ENCODE measurements around the gene CD22. TPM values are rescaled to one million over a fixed set of nuclear protein-coding genes. Genes with fewer than 3 reads are reported as not detected.
A peak's percentile ranks its signal among the peaks of the same experiment; 100 is the strongest.

The CD22 gene
- total RNA-seq, 1 donor from 2014 or later: 0.05 TPM

DNA sequence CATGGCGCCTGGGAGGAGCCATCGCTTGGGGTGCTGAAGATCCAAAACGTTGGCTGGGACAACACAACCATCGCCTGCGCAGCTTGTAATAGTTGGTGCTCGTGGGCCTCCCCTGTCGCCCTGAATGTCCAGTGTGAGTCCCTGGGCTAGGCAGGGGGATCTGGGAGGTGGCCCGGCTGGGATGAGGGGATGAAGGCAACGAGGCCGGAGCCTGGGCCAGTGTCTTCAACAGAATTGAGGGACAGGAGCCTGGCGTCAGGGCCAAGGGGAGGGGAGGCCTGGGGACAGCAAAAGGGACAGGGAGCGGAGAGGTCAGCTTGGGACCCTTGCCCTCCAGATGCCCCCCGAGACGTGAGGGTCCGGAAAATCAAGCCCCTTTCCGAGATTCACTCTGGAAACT lies 12.0 kb downstream of the CD22 start:
- DNase-seq (ENCODE audit: low read depth): no peak

DNA sequence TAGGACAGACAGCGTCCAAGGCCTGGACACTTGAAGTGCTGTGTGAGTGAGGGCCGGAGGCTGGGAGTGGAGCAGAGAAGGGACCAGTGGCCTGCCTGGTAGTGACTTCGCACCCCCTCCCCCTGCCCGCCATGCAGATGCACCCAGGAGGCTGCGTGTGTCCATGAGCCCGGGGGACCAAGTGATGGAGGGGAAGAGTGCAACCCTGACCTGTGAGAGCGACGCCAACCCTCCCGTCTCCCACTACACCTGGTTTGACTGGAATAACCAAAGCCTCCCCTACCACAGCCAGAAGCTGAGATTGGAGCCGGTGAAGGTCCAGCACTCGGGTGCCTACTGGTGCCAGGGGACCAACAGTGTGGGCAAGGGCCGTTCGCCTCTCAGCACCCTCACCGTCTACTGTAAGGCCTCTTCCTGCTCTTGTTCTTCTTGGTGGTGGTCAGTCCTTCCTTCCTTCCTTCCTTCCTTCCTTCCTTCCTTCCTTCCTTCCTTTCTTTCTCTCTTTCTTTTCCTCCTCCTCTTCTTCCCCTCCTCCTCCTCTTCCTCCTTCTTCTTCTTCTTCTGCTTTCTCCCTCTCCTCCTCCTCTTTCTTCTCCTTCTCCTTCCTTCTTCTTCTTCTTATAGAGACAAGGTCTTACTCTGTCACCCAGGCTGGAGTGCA lies 12.7 kb downstream of the CD22 start:
- no peak for DNase-seq (ENCODE audit: low read depth)

- DNase-seq (ENCODE audit: low read depth): no peak
Measured at GRCh38 chr19:35342430-35342829, 13.4 kb downstream of the CD22 start.

DNA sequence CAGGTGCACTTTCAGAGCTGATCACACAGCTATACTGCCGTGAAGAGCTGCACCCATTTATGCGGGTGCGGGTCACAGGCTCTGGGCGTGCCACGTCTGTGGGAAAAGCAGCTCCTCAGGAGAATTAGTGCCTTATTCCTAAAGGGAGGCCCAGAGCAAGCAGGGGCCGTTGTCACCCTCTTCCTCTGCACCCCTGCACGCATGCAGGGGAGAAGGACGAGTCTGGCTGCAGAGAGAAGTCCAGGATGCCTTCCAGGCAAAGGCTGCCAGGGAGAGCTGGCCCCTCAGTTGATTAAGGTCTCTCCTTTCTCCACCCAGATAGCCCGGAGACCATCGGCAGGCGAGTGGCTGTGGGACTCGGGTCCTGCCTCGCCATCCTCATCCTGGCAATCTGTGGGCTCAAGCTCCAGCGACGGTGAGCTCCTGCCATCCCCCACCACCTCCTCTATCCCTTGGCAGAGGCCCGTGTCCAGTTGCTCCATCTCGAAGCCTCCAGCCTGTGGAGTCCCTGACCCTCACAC lies 15.6 kb downstream of the CD22 start:
- no peak for DNase-seq (ENCODE audit: low read depth)

GRCh38 chr19:35345671-35346111 lies 16.7 kb downstream of the CD22 start:
- DNase-seq (ENCODE audit: low read depth): no peak

DNA sequence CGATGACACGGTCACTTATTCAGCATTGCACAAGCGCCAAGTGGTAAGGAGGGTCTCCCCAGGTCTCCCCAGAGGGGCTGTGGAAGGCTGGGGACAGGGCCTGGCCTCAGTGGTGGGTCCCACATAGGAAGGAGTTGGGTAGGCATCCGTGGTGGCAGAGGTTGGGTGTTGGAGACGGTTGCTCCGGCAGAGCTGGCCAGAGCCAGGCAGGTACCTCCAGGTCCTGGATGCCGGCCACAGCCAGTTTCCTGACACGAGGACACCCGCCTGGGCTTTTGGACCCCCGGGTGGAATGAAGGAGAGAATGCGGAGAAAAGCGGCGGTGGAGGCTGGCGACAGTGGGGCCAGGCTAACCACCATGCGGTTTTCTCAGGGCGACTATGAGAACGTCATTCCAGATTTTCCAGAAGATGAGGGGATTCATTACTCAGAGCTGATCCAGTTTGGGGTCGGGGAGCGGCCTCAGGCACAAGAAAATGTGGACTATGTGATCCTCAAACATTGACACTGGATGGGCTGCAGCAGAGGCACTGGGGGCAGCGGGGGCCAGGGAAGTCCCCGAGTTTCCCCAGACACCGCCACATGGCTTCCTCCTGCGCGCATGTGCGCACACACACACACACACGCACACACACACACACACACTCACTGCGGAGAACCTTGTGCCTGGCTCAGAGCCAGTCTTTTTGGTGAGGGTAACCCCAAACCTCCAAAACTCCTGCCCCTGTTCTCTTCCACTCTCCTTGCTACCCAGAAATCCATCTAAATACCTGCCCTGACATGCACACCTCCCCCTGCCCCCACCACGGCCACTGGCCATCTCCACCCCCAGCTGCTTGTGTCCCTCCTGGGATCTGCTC lies 17.4 kb downstream of the CD22 start:
- no peak for DNase-seq (ENCODE audit: low read depth)

GRCh38 chr19:35347171-35347929 lies 18.4 kb downstream of the CD22 start, which contains the start of gene FFAR1:
Gene FFAR1, plus strand, starts transcription at chr19:35347902. Its CDS starts 3,650 bp downstream, at chr19:35351552.
- DNase-seq (ENCODE audit: low read depth): no peak

DNA sequence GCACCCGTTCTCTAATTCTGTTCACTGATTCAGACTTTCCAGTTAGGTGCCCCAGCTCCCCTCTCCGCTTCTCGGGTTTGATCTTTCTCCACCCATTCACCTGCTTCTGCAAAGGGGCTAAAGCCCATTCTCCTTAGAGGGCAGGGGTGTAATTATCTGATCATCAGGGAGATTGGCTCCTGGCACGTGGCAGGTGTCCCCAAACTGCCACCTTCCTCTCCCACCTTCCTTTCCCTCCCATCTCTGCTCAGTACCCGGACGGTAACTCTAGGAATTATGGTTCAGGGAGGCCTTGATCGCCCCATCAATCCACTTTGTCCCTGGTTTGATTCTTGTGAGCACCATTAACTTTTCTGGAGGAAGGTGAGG lies 18.9 kb downstream of the CD22 start:
- DNase-seq (ENCODE audit: low read depth): no peak

DNA sequence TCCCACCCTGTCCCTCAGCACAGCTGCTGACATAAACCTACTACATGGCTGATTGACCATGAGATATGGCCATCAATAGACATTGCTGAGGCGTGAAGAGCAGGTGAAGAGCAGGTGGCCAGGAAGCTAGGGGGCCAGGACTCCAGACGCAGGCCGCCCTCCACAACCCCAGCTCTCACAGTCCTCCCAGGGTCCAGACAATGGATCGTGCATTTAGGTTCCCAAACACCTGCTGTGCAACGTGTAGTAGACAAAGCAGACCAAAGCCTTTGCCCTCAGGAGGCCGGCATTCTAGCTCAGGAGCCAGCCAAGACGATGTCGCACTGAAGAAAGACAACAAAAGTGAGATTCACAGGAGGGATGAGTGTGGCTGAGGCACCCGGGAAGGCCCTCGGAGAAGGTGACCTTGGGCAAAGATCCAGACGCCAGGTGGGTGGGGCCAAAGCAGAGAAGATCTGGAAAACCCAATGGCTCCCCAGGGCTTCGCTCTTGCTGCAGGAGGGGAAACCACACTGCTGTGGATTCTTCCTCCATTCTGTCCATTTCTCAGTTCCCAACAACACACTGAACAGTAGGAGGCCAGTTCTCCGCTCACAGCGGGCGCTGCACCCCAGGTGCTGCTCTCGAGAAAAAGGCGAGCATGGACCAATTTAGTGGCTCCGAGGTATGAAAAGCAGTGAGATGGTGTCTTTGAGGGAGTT lies 20.1 kb downstream of the CD22 start:
- no peak for DNase-seq (ENCODE audit: low read depth)

DNA sequence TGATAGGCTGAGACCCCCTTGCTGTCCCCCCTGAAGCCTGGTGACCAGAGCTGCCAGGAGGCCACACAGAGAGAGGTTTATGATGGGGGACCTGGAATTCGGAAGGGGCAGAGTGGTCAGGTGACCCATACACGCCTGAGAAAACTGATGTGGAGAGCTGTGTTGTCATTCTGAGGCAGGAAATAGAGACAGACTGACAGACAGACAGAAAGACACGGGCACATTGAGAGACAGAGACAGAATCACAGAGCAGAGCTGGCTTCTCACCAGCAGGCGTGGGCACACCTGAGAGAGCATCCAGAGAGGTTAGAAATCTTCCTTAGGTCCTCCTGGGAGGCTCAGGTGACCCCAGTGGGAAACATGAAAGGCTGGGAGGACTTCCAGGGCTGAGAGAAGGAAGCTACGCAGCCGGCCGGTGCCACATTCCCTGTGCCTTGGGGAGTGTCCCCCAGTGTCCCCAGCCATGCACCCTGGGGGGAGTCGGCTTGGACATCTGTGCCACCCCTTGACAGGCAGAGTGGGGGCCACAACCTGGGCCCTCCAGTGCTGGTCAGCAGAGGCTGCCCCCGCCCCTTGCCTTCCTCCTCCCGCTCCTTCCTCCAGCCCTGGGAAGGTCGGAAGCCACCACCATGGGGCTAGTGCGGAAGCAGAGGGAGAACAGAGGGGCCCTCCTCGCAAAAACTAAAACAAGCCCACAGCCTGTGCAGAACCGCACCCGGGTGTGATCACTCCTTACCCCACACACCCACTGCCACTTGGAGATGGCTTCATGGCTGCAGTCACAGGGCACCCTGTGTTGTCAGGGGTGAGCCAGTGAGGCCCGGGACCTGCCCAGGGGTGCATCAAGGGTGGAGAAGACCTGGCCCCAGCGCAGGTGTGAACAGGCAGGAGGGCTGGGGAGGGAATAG lies 20.9 kb downstream of the CD22 start:
- no peak for DNase-seq (ENCODE audit: low read depth)

DNA sequence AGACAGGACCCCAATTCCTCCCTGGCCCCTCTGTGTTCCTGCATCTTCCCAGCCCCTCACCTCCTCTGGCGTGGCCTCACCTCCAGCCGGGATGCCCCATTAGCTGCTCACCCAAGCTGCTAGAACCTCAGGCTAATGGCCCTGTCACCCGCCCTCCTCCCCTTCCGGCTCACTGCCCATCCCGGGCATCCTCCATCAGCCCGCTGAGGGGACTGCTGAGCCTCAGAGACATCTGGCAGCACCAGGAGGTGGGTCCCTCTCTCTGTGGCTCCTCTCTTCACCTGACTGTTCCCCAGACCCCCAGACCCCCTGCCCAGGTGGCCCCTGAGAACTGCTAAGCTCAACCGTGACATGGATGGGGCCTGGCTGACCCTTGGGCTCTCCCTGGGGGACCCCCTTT lies 21.6 kb downstream of the CD22 start:
- DNase-seq (ENCODE audit: low read depth): no peak

GRCh38 chr19:35351411-35352176 lies 22.6 kb downstream of the CD22 start:
- DNase-seq (ENCODE audit: low read depth): no peak

DNA sequence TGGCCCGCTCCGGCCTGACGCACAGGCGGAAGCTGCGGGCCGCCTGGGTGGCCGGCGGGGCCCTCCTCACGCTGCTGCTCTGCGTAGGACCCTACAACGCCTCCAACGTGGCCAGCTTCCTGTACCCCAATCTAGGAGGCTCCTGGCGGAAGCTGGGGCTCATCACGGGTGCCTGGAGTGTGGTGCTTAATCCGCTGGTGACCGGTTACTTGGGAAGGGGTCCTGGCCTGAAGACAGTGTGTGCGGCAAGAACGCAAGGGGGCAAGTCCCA lies 23.1 kb downstream of the CD22 start:
- DNase-seq (ENCODE audit: low read depth): no peak

- DNase-seq (ENCODE audit: low read depth): peak; percentile 69
Measured at GRCh38 chr19:35352448-35353304, 23.7 kb downstream of the CD22 start.

- DNase-seq (ENCODE audit: low read depth): no peak
Measured at GRCh38 chr19:35353635-35354034, 24.6 kb downstream of the CD22 start.

DNA sequence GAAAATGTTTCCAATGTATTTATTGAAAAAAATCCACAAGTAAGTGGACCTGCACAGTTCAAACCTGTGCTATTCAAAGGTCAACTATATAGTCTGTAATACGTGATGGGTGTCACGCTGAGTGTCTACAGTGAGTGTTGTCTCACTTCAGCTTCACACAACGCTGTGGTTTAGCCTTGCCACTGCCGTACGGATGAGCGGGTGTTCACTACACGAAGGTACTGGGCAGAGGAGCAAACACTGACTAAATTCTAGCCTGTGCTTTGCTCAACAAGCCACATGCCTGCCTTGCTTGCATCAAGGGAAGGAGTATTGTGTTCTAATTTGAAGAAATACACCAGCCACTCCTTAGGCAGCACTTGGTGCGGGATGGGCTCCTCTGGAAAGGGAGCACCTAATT lies 25.9 kb downstream of the CD22 start:
- DNase-seq (ENCODE audit: low read depth): no peak

GRCh38 chr19:35355791-35356460 lies 26.9 kb downstream of the CD22 start:
- no peak for DNase-seq (ENCODE audit: low read depth)

Data from myocyte (in vitro differentiated cells).